GM10266 (cell line): ENCODE results near the gene CR1.

Source experiments
- DNase-seq: peaks from one replicate; pipeline ENCODE4 v3.0.0; 2012; ENCODE audit errors: extremely low spot score
- CTCF ChIP-seq: IDR thresholded peaks from 2 replicates; pipeline ENCODE4 v1.5.1; 2012; ENCODE audit warnings: mild to moderate bottlenecking, low read depth; ENCODE audit not compliant: control insufficient read depth, insufficient read depth; ENCODE audit errors: missing control alignments

The CR1 gene

DNA sequence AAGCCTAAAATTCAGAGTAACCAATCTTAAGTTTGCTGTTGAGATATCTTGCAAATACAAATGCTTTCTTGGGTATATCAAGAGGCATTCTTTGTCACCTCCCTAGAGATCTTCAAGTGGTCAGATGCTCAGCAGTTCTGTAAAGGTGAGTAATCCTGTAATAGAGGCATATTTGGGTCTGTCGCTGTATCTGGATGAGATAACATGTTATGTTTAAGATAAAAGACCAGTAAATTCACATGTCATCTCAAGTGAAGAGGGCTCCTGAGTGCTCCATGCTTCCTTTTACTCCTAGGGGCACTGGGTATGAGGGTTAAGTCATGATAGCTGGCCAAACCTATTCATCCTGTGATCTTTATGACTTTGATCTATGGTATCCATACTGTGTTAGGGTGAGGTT, 34.3 kb upstream of the CR1 start:
- no peak for DNase-seq

GRCh38 chr1:207462535-207462934, 33.4 kb upstream of the CR1 start:
- TF ChIP-seq CTCF = no peak
- no peak for DNase-seq

More for the DNA sequence above, 34.3 kb upstream of the CR1 start:
- TF ChIP-seq CTCF = no peak

- no peak for TF ChIP-seq CTCF
- DNase-seq = no peak
Measured at GRCh38 chr1:207463021-207463420, 32.9 kb upstream of the CR1 start.

GRCh38 chr1:207463571-207463970, 32.4 kb upstream of the CR1 start:
- no peak for DNase-seq
- no peak for TF ChIP-seq CTCF

GRCh38 chr1:207470927-207471326, 25.0 kb upstream of the CR1 start:
- no peak for TF ChIP-seq CTCF
- no peak for DNase-seq

DNA sequence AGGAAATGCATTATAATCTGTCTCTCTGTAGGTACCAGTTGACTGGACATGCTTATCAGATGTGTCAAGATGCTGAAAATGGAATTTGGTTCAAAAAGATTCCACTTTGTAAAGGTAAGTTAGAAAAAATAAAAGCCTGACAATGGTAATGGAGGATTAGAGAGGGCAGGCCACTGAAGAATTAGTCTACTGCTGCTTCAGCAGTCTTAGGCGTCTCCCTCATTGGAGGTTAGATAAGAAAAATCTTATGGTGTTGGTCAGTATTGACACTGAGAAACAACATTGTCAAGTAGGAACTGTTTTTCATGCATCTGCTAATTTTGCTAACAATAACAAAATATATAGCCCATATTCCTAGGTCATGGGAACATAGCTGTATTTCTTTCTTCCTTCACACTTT, 21.7 kb upstream of the CR1 start:
- no peak for DNase-seq
- no peak for TF ChIP-seq CTCF

DNA sequence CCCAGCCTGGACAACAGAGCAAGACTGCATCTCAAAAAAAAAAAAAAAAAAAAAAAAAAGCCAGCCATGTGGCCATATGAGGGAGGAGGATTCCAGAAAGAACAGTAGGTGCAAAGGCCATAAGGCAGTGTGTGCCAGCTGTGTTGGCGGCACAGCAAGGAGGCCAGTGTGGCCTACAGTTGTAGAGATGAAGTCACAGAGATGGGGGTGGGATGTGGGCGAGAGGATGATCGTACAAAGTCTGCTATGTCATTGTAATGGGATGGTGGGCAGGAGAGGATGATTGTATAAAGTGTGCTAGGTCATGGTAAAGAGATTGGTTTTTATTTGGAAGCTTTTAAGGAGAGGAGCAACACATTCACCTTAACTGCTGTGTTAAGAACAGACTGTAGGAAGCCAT, 9.8 kb upstream of the CR1 start:
- TF ChIP-seq CTCF = no peak
- DNase-seq = no peak

GRCh38 chr1:207487636-207488035, 8.3 kb upstream of the CR1 start:
- no peak for DNase-seq

More at GRCh38 chr1:207487636-207488035, 8.3 kb upstream of the CR1 start:
- TF ChIP-seq CTCF = no peak
